Fibroblast of skin of left biceps (primary cell): ENCODE measurements around the gene KRT222.

ENCODE experiments used
- DNase-seq, 2 experiments: peaks; one replicate each; pipeline ENCODE4 v3.0.0-alpha.2; 2013; ENCODE audit warnings: low read depth in 2 of 2

The KRT222 gene

GRCh38 chr17:40658396-40658795 is 6.6 kb downstream of the KRT222 start:
- no peak for DNase-seq

GRCh38 chr17:40651939-40652338 is 13.0 kb downstream of the KRT222 start:
- DNase-seq, result no peak

DNA sequence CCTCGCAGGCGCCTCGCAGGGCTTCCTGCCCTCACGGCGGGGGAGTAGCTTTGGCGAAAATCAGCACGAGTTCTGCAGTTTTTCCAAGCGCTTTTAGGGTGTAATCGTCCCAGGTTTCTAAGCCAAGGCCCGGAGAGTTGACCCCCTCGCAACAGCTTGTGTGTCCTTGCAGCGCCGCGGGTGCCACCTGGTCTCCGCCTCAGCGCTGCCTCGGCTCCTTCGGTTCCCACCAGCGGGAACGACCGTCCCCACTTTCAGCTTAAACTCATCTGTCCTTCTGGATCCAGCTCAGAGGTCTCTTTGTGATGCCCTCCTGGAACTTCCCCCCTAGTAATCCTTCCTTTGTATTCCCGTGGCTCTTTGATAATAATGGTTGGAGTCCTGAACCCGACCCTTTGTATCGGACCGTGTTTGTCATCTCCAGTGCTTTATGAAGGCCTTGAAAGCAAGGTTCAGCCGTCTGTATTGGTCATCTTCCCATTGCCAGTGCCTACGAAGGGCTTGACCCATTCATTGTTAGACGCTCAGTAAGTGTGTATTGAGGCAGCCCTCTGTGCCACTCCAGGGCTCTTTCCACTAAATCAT is 16.5 kb downstream of the KRT222 start:
- DNase-seq, result no peak

DNA sequence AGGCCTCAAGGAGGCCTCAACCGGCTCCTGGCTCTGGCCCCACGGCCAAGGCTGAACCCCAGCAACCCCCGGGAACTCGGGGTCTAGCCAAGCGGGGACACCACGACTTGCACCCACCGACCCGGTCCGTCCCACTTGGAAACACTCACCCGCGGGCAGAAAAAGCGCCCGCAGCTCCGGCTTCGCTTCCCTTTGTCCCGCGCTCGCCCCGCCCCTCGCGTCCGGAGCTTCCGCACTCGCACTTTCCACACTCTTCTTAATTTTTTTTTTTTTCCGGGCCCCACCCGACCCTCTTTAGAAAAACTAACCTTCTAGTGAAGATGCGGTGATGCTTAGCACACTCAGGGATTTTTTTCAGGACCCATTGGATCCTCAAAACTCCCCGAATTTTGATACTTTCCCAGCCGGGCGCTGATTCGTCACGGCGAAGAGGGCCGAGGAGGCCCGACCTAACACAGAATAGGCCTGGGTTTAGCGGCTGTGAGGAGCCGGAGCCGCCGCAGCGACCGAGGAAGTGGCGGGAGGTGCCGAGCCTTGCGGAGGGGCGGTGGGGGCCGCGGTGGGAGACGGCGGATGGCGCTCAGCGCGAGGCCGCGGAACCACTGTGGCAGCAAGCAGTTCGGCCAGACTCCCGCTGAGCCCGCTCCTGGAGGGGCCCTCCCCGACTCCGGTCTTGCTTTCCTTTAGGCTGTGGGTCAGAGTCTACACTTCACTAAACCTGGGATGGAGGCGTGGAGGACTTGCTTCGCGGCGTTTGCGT is 17.2 kb downstream of the KRT222 start, which contains the start of gene SMARCE1:
Gene SMARCE1 (minus strand): TSS at position 195 of the 760 bp plus-strand sequence. CDS start 2,016 bp downstream, outside the sequence.
- peak; percentile 56 to 69 for DNase-seq

DNA sequence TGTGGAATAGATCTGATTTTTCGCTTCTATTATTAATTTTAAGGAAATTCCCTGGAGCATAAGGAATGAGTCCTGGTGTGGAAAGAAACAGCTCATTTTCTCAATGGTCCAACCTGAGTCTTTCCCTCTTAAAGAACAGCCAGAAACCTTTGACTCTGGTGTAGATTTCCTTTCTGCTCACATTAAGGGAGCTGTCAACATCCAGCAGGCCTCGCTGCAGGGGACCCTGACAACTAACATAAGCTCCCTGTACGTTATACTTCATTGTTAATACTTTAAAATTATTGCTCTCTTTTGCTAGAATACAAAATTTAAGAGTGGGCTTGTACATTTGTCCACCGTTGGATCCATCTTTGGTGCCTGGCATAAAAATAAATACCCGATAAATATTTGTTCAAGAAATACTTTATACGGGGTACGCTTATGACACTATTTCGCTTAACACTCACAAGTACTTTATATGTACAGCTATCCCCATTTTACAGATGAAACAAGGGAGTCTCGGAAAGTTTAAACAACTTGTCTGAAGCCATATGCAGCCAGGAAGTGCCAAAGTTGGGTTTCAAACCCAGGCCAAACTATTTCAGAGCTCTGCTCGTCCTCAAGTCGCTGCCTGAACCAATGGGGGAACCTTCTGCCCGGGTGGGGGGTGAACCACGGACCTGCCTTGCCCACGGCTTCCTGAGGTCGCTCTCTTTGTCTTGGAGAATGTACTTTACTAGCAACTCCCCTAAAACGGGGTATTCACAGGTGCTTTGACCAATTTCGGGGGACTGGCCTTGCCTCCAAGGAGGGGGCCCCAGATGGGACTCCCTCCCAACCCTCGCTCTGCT is 18.0 kb downstream of the KRT222 start:
- peak in 1 of 2 experiments; percentile 9 for DNase-seq

DNA sequence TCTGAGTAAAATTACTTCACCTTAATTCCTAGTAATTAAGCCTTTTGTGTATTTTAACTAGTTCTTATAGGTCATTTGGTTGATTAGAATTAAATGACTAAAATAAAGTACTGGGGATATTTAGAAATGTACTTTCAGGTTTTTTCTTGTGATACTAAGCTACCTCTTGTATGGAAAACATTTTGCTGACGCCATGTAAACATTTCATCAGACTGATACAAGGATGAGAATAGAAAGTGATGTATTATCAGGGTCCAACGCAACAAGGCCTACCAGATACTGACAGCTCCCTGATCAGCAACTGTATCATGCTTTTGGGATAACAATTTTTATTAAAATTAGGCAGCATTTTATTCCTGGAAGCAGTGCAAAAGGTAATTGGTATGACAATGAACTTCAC is 19.0 kb downstream of the KRT222 start:
- no peak for DNase-seq

DNA sequence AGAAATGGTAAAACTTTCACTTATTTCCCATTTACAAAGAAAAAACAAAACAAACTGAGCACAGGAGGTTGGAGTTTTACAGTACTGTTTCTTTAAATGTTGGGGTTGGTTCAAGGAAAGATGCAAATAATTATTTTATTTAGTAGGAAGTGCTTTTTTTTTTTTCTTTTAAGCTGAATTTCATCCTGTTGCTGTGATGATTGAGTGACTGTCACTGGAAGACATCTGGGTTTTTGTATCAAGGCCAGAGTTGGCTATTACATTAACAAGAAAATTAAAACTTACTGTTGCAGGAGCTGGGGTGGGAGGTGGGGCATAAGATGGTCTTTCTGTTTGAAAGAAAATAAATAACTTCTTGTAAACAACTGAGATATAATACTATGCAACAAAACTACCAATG is 19.7 kb downstream of the KRT222 start:
- no peak for DNase-seq

DNA sequence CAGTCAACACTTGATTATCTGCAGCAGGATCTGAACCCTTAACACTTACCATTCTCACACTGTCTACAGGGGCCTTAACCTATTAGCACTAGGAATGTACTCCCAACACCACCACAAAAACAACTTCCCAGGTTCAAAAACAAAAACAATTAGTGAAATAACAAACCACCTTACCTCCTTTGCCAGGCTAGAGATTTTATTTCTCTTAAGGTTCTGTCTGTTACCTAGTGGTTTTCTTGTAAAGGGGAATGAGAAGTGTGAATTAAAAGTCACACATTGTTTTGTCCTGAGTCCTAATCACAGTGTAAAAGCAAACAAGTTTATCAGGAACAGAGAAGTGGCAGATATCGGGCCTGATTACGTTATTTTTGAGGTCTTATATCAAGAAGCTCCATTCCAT is 27.0 kb downstream of the KRT222 start:
- DNase-seq, result no peak

DNA sequence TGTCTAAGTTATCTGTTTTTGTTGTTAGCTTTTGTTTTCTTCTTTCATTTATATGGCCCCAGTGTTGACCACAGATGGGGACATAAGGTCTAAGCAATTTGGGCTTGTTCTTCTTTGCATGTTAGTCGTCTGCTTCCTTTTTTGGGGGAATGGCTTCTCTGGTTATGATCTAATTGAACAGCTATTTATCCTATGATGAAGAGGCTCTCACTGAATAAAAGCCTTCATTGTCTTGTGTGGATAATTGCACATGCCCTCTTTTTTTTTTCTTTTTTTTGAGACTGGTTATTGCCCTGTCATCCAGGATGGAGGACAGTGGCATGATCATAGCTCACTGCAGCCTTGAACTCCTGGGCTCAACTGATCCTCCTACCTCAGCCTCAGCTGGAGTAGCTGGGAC is 31.1 kb downstream of the KRT222 start:
- no peak for DNase-seq

DNA sequence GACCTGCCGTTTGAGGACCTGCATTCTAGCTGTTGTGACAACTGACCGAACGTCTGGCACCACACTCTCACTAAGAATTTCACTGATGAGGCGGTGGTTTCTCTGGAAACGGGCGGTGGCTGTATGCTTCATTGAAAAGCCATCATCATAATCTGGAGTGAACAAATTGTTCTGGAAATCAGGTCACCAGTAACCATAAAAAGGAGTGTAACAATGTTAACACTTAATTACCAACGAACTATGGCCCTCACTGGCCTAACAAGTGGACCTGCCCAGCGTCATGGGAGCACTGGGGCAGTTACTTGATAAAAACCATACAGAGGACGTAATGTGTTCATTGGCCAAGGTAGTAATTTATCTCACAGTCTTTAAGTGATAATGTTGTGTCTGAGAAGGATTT is 32.8 kb downstream of the KRT222 start:
- no peak for DNase-seq

- no peak for DNase-seq
These were observed 35.1 kb downstream of the KRT222 start for GRCh38 chr17:40629842-40630241.

DNA sequence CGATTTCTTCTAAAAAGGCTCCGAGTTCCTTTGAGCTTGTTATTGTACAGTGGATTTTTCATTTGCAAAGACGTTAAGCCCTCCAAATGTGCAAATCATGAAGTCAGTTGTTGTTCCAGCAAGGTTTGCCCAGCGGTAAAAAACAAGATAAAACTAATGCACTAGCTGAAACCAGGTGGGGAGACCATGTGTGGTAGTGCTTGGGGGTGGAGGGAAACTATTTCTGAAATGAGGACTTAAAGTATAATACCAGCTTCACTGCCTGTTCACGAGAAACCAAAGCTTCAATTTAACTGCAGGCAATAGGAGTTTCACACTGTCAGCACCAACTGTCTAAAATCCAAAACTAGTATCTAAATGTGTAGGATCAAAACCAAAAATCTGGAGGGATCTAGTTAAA is 39.7 kb downstream of the KRT222 start:
- no peak for DNase-seq

GRCh38 chr17:40623419-40624210 is 41.4 kb downstream of the KRT222 start:
- DNase-seq, result no peak

GRCh38 chr17:40622509-40622928 is 42.5 kb downstream of the KRT222 start:
- no peak for DNase-seq

DNA sequence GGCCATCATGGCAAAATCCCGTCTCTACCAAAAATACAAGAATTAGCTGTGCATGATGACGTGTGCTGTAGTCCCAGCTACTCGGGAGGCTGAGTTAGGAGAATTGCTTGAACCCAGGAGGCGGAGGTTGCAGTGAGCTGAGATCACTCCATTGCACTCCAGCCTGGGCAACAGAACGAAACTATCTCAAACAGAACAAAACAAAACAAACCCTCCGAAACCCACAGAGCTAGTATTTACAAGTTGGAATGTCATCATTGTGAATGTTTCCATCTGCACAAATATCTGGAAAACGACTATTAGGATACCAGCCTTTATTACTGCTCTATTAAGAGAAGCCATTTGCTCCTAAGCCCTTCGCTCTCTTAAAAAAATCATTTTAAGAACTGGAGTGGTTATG is 43.4 kb downstream of the KRT222 start:
- DNase-seq, result no peak

DNA sequence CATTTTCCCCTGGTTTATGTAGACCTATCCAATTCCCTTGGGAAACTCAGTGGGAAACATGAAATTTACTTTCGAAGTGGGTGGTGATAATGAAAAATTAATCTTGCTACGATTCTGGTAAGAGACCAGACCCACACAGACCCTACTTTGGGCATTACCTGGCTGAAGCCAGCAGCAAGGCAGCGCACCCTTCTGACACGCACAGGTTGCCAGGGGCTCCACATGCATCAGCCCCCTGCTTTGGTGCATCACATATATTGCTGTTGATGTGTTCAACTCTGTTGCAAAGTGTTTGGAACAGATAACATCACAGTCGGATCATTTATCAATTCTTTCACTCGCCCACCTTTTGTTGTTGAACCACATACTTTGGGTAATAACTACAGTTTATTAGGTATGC is 44.0 kb downstream of the KRT222 start:
- DNase-seq, result no peak

DNA sequence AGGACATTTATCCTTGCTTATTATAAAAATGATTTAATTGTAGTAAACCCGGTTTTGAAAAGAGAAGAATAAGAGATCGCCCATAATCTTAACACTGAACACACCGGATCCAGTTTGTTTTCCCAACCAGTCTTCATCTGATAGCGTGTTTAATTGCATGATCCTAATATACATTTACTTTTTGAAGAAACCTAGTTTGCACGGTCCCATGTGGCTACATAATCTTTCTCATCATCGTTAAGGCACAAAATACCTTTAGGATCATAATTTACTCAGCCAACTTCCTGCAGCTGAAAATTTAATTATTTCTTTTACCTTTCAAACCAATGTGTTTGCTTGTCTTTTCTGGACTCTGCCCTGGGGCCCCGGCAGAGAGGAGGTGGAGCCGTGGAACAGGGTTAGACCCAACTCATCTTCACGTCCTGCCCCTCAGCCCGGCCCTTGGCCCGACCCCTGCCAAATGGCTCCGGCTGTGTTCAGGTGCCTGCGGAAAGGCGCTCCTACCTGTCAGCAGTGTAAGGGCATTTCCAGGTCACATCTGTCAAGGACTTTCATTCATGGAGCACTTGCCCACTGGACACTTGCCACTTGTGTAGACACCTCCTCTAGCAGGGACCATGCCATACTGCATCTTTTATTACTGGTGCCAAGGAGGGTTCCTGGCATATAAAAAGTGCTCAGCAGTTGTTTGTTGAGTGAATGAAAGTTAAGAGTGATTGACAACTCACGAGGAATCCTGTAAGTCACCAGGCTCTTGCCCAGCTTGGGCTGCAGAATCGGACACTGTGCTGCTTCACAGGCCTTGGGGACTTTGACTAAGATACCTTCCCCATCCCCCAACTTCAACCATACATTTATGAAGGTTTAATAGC is 46.0 kb downstream of the KRT222 start:
- DNase-seq, result no peak

DNA sequence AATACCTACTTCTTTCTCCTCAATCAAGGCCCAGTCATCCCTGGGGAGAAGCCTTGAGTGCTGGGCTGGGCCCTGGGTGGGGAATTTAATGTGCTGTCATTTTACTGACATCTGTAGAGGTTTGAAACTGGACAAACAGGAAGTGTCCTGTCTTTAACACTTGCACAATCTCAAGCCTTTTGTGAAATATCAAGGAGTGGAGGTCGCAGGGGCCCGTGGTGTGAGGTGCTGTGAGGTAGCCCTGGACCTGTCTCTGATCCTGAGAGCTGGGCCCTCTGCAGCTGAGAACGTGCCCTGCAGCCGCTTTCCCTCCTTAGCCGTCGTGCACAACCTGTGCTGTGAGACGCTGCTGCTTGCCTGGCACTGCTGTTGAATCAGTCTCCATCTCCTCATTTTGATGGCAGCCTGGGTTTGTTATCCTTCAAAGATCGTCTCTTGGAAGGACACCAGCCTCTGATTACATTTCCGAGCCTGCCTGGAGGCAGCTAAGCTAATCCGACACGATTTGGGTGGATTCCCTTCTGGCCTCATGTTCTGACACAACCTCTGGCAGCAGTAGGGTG is 47.2 kb downstream of the KRT222 start:
- no peak for DNase-seq

- DNase-seq, result no peak
These were observed 48.4 kb downstream of the KRT222 start for GRCh38 chr17:40616592-40616991.

DNA sequence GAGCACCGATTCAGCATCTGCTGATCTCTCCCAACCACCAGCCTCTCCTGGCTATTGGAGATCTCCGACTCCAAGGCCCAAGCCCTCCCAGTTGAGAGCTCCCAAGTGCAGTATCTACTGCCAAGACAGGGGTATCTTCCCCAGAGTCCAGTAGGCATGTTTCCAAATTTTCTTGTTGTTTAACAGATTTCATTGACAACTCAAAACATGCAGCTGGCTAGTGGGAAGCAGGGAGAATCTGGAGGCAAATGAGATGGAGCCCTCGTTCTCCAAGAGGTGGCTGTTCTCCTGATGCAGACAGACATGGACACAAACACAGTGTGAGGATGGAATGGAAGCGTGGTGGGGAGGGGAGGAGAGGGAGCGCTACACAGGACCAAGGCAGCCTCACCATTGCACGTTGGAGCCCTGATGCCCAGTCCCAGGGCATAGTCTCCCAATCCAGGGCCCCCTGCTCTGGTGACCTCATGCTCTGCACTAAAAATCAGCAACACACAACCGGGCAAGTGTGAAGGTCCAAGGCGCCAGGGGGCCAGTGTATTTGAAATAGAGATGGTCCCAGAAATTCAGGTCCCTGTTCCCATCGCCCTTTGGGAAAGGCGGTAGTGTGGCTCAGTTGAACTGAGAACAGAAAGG is 49.0 kb downstream of the KRT222 start:
- DNase-seq, result no peak
